Embryonic facial prominence (tissue), 1 donor: ENCODE results near the gene DYNLRB1.

Experiments
- DNase-seq: peaks from one replicate; pipeline ENCODE4 v3.0.0-alpha.2; 2016; ENCODE audit errors: extremely low spot score

The DYNLRB1 gene

GRCh38 chr20:34558320-34559218, 42.3 kb downstream of the DYNLRB1 start, which contains the start of gene MAP1LC3A:
MAP1LC3A (plus strand) TSS chr20:34558718; CDS start chr20:34558869, 151 bp downstream.
- DNase-seq, result peak; percentile 92

- DNase-seq, result no peak
These were observed 43.3 kb downstream of the DYNLRB1 start for GRCh38 chr20:34559311-34560140.

GRCh38 chr20:34560141-34560523, 43.9 kb downstream of the DYNLRB1 start:
- DNase-seq, result no peak

GRCh38 chr20:34560614-34561013, 44.4 kb downstream of the DYNLRB1 start:
- DNase-seq, result no peak

GRCh38 chr20:34561661-34562060, 45.4 kb downstream of the DYNLRB1 start:
- no peak for DNase-seq

GRCh38 chr20:34562641-34563040, 46.4 kb downstream of the DYNLRB1 start:
- DNase-seq, result no peak

GRCh38 chr20:34564833-34565232, 48.6 kb downstream of the DYNLRB1 start:
- no peak for DNase-seq

GRCh38 chr20:34566978-34567891, 51.0 kb downstream of the DYNLRB1 start:
- no peak for DNase-seq

GRCh38 chr20:34567892-34568865, 52.0 kb downstream of the DYNLRB1 start:
- DNase-seq, result no peak

- no peak for DNase-seq
These were observed 53.4 kb downstream of the DYNLRB1 start for GRCh38 chr20:34569598-34569997.

- no peak for DNase-seq
These were observed 54.7 kb downstream of the DYNLRB1 start for GRCh38 chr20:34570859-34571306.

- DNase-seq, result no peak
These were observed 55.5 kb downstream of the DYNLRB1 start for GRCh38 chr20:34571753-34572152.

GRCh38 chr20:34573541-34574300, 57.5 kb downstream of the DYNLRB1 start:
- DNase-seq, result no peak

GRCh38 chr20:34574426-34574825, 58.2 kb downstream of the DYNLRB1 start:
- no peak for DNase-seq

GRCh38 chr20:34574861-34575260, 58.6 kb downstream of the DYNLRB1 start:
- DNase-seq, result no peak

- no peak for DNase-seq
These were observed 59.0 kb downstream of the DYNLRB1 start for GRCh38 chr20:34575271-34575670.

- no peak for DNase-seq
These were observed 59.5 kb downstream of the DYNLRB1 start for GRCh38 chr20:34575756-34576155.

- no peak for DNase-seq
These were observed 60.8 kb downstream of the DYNLRB1 start for GRCh38 chr20:34577061-34577460.

- no peak for DNase-seq
These were observed 61.8 kb downstream of the DYNLRB1 start for GRCh38 chr20:34578025-34578424.
